ENCODE results near the gene ANKFY1. TPM values are rescaled to one million over a fixed set of nuclear protein-coding genes. Genes with fewer than 3 reads are reported as not detected.

Gene ANKFY1
- total RNA-seq, 1 experiment from 2014 or later, result 63.2 TPM

GRCh38 chr17:4130715-4131114 lies 133.1 kb downstream of the ANKFY1 start:
- no TSS peak for BruUV-seq (replicated peaks)
- Histone ChIP-seq H3K27ac (ENCODE audit: low read depth, low read length, poor library complexity, severe bottlenecking) (no peak overlapping the region), H3K4me1 (ENCODE audit: insufficient read depth, low read length, poor library complexity, severe bottlenecking) (no peaks in the 10 kb centered on the region), H3K27me3 (replicated peaks; ENCODE audit: insufficient read depth, low read depth, low read length, poor library complexity) (no peaks in the 10 kb centered on the region), H3K36me3 (ENCODE audit: insufficient read depth, low read length, poor library complexity, severe bottlenecking) (no peaks in the 10 kb centered on the region), H3K4me3 (ENCODE audit: low read depth, low read length, poor library complexity, severe bottlenecking) (no peak overlapping the region), H3K9me3 (ENCODE audit: low read depth, low read length, poor library complexity, severe bottlenecking) (no peaks in the 10 kb centered on the region)
- peak; percentile 11 for DNase-seq (ENCODE audit: low spot score)
- TF ChIP-seq CTCF (conservative IDR thresholded peaks at IDR 0.05; ENCODE audit: low read depth, low read length) (no peak), EZH2 (IDR thresholded peaks at IDR 0.05; ENCODE audit: borderline replicate concordance, low read depth, low read length, poor library complexity, severe bottlenecking) (no peak)
- ChIA-PET CTCF (no interaction called here), POLR2A (ENCODE audit: low non-redundant PET) (no interaction called here)
- intact Hi-C loops (cut with micrococcal nuclease; ENCODE audit: unreplicated experiment), result no loop called here

GRCh38 chr17:4127555-4127954 lies 136.2 kb downstream of the ANKFY1 start:
- no peak for DNase-seq (ENCODE audit: low spot score)
- TF ChIP-seq EZH2 (IDR thresholded peaks at IDR 0.05; ENCODE audit: borderline replicate concordance, low read depth, low read length, poor library complexity, severe bottlenecking) (no peak), CTCF (conservative IDR thresholded peaks at IDR 0.05; ENCODE audit: low read depth, low read length) (no peak)
- Histone ChIP-seq H3K27me3 (replicated peaks; ENCODE audit: insufficient read depth, low read depth, low read length, poor library complexity) (no peaks in the 10 kb centered on the region), H3K4me3 (ENCODE audit: low read depth, low read length, poor library complexity, severe bottlenecking) (no peak overlapping the region), H3K36me3 (ENCODE audit: insufficient read depth, low read length, poor library complexity, severe bottlenecking) (peaks cover 6% of the 10 kb centered on the region), H3K4me1 (ENCODE audit: insufficient read depth, low read length, poor library complexity, severe bottlenecking) (no peaks in the 10 kb centered on the region), H3K27ac (ENCODE audit: low read depth, low read length, poor library complexity, severe bottlenecking) (no peak overlapping the region), H3K9me3 (ENCODE audit: low read depth, low read length, poor library complexity, severe bottlenecking) (no peaks in the 10 kb centered on the region)
- no TSS peak for BruUV-seq (replicated peaks)
- ChIA-PET CTCF (interaction anchor here (0.7 kb wide), 1 partner anchor 269 kb away, joined by 7 read pairs; no protein-coding TSS in a partner anchor), POLR2A (ENCODE audit: low non-redundant PET) (no interaction called here)
- intact Hi-C loops (cut with micrococcal nuclease; ENCODE audit: unreplicated experiment), result no loop called here

- POLR2A ChIA-PET (ENCODE audit: low non-redundant PET), result no interaction called here
- TF ChIP-seq CTCF (conservative IDR thresholded peaks at IDR 0.05; ENCODE audit: low read depth, low read length) (no peak), EZH2 (IDR thresholded peaks at IDR 0.05; ENCODE audit: borderline replicate concordance, low read depth, low read length, poor library complexity, severe bottlenecking) (no peak)
- Histone ChIP-seq H3K36me3 (ENCODE audit: insufficient read depth, low read length, poor library complexity, severe bottlenecking) (peaks cover 17% of the 10 kb centered on the region), H3K4me1 (ENCODE audit: insufficient read depth, low read length, poor library complexity, severe bottlenecking) (no peaks in the 10 kb centered on the region), H3K27me3 (replicated peaks; ENCODE audit: insufficient read depth, low read depth, low read length, poor library complexity) (no peaks in the 10 kb centered on the region), H3K9me3 (ENCODE audit: low read depth, low read length, poor library complexity, severe bottlenecking) (no peaks in the 10 kb centered on the region), H3K27ac (ENCODE audit: low read depth, low read length, poor library complexity, severe bottlenecking) (no peak overlapping the region), H3K4me3 (ENCODE audit: low read depth, low read length, poor library complexity, severe bottlenecking) (no peak overlapping the region)
- DNase-seq (ENCODE audit: low spot score), result no peak
- intact Hi-C loops (cut with micrococcal nuclease; ENCODE audit: unreplicated experiment), result no loop called here
- BruUV-seq (replicated peaks), result no TSS peak
- CTCF ChIA-PET, result no interaction called here
These were observed 138.2 kb downstream of the ANKFY1 start for GRCh38 chr17:4125552-4125951.

All from A673 (cell line).